HEK293 (cell line): Measurements from ENCODE around the gene CREBBP.

Experiments
- CTCF ChIP-seq: fragments of 450-650 bp; formaldehyde crosslinking; IDR thresholded peaks from 2 replicates; pipeline ENCODE4 v1.5.1; 2016; ENCODE audit warnings: missing biosample characterization, missing genetic modification characterization
- EGR2 ChIP-seq: fragments of 450-650 bp; formaldehyde crosslinking; IDR thresholded peaks from 2 replicates; pipeline ENCODE4 v1.5.1; 2016; ENCODE audit warnings: low read depth, missing biosample characterization, missing genetic modification characterization
- TRIM28 ChIP-seq: IDR thresholded peaks from 2 replicates; pipeline ENCODE4 v1.6.1; 2011; ENCODE audit warnings: low read length, control low read depth, borderline replicate concordance
- ZBTB8A ChIP-seq: fragments of 450-650 bp; formaldehyde crosslinking; IDR thresholded peaks from 2 replicates; pipeline ENCODE4 v1.5.1; 2016; ENCODE audit warnings: missing biosample characterization, missing genetic modification characterization
- ZFP3 ChIP-seq: fragments of 450-650 bp; formaldehyde crosslinking; IDR thresholded peaks from 2 replicates; pipeline ENCODE4 v1.5.1; 2016; ENCODE audit warnings: low read depth, missing biosample characterization, missing genetic modification characterization
- ZNF121 ChIP-seq: fragments of 450-650 bp; formaldehyde crosslinking; IDR thresholded peaks from 2 replicates; pipeline ENCODE4 v1.5.1; 2016; ENCODE audit warnings: missing biosample characterization, missing genetic modification characterization
- ZNF175 ChIP-seq: fragments of 450-650 bp; formaldehyde crosslinking; IDR thresholded peaks from 2 replicates; pipeline ENCODE4 v1.5.1; 2016; ENCODE audit warnings: missing biosample characterization, missing genetic modification characterization
- ZNF223 ChIP-seq: fragments of 450-650 bp; formaldehyde crosslinking; IDR thresholded peaks from 2 replicates; pipeline ENCODE4 v1.5.1; 2016; ENCODE audit warnings: missing biosample characterization, missing genetic modification characterization
- ZNF266 ChIP-seq: fragments of 450-650 bp; formaldehyde crosslinking; IDR thresholded peaks from 2 replicates; pipeline ENCODE4 v1.5.1; 2016; ENCODE audit warnings: missing biosample characterization, missing genetic modification characterization, low read depth
- ZNF510 ChIP-seq: fragments of 450-650 bp; formaldehyde crosslinking; IDR thresholded peaks from 2 replicates; pipeline ENCODE4 v1.5.1; 2018; ENCODE audit warnings: mild to moderate bottlenecking, missing genetic modification characterization, missing biosample characterization; ENCODE audit not compliant: insufficient replicate concordance
- TF ChIP-seq, protein P1 (sequence below): fragments of 450-650 bp; formaldehyde crosslinking; IDR thresholded peaks from 2 replicates; pipeline ENCODE4 v1.5.1; 2017; ENCODE audit warnings: missing biosample characterization, missing genetic modification characterization
- TF ChIP-seq, protein P2 (sequence below): fragments of 450-650 bp; formaldehyde crosslinking; IDR thresholded peaks from 2 replicates; pipeline ENCODE4 v1.5.1; 2017; ENCODE audit warnings: missing biosample characterization, missing genetic modification characterization
- TF ChIP-seq, protein P3 (sequence below): fragments of 450-650 bp; formaldehyde crosslinking; IDR thresholded peaks from 2 replicates; pipeline ENCODE4 v1.5.1; 2016; ENCODE audit warnings: missing biosample characterization, missing genetic modification characterization
- TF ChIP-seq, protein P4 (sequence below): sonication (generic); formaldehyde crosslinking; IDR thresholded peaks from 2 replicates; pipeline ENCODE4 v1.8.1; 2022; ENCODE audit warnings: mild to moderate bottlenecking, moderate library complexity, missing genetic modification reagents

DNA sequence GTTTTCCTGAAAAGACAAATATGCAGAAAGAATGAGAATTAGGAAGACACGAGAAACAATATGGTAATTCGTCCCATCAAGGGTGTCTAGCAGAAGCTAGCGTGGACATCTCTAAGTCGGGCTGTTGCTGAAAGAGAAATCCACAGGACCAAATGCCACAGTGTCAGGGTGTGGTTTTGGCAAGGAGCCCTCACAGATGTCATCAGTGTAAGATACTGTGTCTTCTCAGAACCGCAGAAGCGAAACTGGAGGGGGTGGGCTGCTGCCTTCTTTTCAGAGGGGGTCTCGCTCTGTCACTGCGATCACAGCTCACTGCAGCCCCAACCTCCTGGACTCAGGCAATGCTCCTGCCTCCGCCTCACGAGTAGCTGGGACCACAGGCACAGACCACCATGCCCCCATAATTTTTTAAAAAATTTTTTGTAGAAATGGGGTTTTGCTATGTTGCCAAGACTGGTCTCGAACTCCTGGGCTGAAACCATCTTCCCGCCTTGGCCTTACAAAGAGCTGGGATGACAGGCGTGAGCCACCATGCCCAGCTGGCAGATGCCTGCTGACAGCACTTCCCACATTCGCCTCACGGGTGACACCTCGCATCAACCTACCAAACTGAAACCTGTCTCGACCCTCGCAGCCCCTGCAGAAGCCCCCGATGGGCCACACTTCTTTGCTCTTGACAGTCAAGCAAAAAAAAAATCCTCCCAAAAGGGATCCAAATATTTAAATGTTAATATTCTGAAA lies 189.4 kb downstream of the CREBBP start:
- TF ChIP-seq ZNF266 (tag by site-specific recombination) (no peak), CTCF (no peak), ZBTB8A (tag by site-specific recombination) (no peak), ZNF175 (tag by site-specific recombination) (no peak), TRIM28 (no peak), EGR2 (no peak), ZFP3 (tag by site-specific recombination) (no peak), ZNF121 (tag by site-specific recombination) (no peak), ZNF223 (tag by site-specific recombination) (no peak), ZNF510 (tag by site-specific recombination) (no peak)
- TF ChIP-seq, protein P1, sequence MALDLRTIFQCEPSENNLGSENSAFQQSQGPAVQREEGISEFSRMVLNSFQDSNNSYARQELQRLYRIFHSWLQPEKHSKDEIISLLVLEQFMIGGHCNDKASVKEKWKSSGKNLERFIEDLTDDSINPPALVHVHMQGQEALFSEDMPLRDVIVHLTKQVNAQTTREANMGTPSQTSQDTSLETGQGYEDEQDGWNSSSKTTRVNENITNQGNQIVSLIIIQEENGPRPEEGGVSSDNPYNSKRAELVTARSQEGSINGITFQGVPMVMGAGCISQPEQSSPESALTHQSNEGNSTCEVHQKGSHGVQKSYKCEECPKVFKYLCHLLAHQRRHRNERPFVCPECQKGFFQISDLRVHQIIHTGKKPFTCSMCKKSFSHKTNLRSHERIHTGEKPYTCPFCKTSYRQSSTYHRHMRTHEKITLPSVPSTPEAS = no peak
- TF ChIP-seq, protein P2, sequence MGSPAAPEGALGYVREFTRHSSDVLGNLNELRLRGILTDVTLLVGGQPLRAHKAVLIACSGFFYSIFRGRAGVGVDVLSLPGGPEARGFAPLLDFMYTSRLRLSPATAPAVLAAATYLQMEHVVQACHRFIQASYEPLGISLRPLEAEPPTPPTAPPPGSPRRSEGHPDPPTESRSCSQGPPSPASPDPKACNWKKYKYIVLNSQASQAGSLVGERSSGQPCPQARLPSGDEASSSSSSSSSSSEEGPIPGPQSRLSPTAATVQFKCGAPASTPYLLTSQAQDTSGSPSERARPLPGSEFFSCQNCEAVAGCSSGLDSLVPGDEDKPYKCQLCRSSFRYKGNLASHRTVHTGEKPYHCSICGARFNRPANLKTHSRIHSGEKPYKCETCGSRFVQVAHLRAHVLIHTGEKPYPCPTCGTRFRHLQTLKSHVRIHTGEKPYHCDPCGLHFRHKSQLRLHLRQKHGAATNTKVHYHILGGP (tag by site-specific recombination) = no peak
- TF ChIP-seq, protein P3, sequence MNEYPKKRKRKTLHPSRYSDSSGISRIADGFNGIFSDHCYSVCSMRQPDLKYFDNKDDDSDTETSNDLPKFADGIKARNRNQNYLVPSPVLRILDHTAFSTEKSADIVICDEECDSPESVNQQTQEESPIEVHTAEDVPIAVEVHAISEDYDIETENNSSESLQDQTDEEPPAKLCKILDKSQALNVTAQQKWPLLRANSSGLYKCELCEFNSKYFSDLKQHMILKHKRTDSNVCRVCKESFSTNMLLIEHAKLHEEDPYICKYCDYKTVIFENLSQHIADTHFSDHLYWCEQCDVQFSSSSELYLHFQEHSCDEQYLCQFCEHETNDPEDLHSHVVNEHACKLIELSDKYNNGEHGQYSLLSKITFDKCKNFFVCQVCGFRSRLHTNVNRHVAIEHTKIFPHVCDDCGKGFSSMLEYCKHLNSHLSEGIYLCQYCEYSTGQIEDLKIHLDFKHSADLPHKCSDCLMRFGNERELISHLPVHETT (tag by site-specific recombination) = no peak
- TF ChIP-seq, protein P4, sequence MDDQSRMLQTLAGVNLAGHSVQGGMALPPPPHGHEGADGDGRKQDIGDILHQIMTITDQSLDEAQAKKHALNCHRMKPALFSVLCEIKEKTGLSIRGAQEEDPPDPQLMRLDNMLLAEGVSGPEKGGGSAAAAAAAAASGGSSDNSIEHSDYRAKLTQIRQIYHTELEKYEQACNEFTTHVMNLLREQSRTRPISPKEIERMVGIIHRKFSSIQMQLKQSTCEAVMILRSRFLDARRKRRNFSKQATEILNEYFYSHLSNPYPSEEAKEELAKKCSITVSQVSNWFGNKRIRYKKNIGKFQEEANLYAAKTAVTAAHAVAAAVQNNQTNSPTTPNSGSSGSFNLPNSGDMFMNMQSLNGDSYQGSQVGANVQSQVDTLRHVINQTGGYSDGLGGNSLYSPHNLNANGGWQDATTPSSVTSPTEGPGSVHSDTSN = no peak
